Keratinocyte (primary cell): ENCODE data around the gene CORO1C.

ENCODE experiments used
- CTCF ChIP-seq, 3 experiments: IDR thresholded peaks in 1 of 3; conservative IDR thresholded peaks in 1 of 3; optimal IDR thresholded peaks in 1 of 3; 2 replicates in 2 of 3; 3 replicates in 1 of 3; pipeline versions ENCODE3 to v1.5.1; 2011; ENCODE audit warnings: low read length in 3 of 3, mild to moderate bottlenecking in 3 of 3, moderate library complexity in 2 of 3, control low read depth in 1 of 3, inconsistent platforms in 1 of 3; ENCODE audit not compliant: insufficient read depth in 2 of 3; ENCODE audit errors: extremely low read depth in 1 of 3
- EZH2 ChIP-seq: IDR thresholded peaks from one replicate; pipeline ENCODE4 v1.6.1; 2012; ENCODE audit warnings: inconsistent platforms, mild to moderate bottlenecking, low read length, moderate library complexity

- TF ChIP-seq CTCF (optimal IDR thresholded peaks at IDR 0.05 in 1 of 3, IDR thresholded peaks at IDR 0.05 in 1 of 3, conservative IDR thresholded peaks at IDR 0.05 in 1 of 3; ENCODE audit: extremely low read depth in 1 of 3, insufficient read depth in 2 of 3, low read length in 3 of 3) (no peak), EZH2 (no peak)
Observed at GRCh38 chr12:108640802-108641445, 90.4 kb downstream of the CORO1C start.
